HFF-Myc (cell line): ENCODE data around the gene SAPCD1.

ENCODE experiments used
- DNase-seq: peaks from one replicate; pipeline ENCODE4 v3.0.0-alpha.2; 2011; ENCODE audit warnings: low read depth; ENCODE audit errors: extremely low read depth
- H3K4me3 ChIP-seq: replicated peaks from 2 replicates; pipeline ENCODE4 v1.5.1; 2011; ENCODE audit warnings: low read depth, mild to moderate bottlenecking, control low read depth, low read length
- TF ChIP-seq, protein P1 (sequence below): IDR thresholded peaks from 2 replicates; pipeline ENCODE4 v1.5.1; 2012; ENCODE audit warnings: mild to moderate bottlenecking, low read depth, low read length, control low read depth; ENCODE audit errors: missing control alignments

SAPCD1 gene

DNA sequence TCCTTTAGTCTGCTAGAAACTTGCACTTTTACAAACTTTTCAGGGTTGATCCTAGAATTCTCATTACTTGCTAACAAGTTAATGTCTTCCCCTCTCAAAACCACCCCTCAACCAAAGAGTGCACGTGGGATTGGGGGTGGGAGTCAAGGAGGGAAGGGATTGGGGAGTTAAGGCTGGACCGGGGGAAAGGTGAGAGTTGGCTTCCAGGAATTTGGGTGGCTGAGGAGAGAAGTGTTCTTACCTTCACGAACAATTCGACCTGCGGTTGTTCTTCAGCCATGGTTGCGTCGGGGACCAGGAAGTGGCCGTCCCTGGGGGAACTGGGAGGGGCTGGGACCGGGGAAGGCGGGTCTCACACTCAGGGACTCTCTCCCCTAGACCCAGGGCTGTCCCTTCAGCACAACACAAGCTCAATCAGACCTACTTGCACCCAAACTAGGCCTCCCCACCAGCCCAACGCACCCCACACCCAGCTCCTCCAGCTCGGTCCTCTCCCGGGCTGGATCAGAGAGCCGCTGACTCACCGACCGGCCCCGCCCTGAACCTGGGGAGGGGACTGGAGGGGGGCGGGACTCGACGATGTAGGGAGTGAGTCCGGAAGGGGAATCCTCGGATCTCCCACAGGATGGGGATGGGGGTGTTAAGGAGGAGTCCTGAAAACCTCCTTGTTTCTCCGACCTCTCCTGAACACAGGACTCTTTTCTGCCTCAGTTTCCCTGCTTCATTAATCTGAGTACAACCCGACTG is 26.3 kb upstream of the SAPCD1 start, which contains the start of gene CLIC1:
TSS of gene CLIC1 (minus strand) at position 510 of the 747 bp plus-strand sequence. CDS start at position 280, 230 bp downstream.
- peak within 1 kb of the TSS; percentile 97 for H3K4me3 ChIP-seq
- DNase-seq, result no peak
- TF ChIP-seq, protein P1, sequence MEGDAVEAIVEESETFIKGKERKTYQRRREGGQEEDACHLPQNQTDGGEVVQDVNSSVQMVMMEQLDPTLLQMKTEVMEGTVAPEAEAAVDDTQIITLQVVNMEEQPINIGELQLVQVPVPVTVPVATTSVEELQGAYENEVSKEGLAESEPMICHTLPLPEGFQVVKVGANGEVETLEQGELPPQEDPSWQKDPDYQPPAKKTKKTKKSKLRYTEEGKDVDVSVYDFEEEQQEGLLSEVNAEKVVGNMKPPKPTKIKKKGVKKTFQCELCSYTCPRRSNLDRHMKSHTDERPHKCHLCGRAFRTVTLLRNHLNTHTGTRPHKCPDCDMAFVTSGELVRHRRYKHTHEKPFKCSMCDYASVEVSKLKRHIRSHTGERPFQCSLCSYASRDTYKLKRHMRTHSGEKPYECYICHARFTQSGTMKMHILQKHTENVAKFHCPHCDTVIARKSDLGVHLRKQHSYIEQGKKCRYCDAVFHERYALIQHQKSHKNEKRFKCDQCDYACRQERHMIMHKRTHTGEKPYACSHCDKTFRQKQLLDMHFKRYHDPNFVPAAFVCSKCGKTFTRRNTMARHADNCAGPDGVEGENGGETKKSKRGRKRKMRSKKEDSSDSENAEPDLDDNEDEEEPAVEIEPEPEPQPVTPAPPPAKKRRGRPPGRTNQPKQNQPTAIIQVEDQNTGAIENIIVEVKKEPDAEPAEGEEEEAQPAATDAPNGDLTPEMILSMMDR, result no peak

DNA sequence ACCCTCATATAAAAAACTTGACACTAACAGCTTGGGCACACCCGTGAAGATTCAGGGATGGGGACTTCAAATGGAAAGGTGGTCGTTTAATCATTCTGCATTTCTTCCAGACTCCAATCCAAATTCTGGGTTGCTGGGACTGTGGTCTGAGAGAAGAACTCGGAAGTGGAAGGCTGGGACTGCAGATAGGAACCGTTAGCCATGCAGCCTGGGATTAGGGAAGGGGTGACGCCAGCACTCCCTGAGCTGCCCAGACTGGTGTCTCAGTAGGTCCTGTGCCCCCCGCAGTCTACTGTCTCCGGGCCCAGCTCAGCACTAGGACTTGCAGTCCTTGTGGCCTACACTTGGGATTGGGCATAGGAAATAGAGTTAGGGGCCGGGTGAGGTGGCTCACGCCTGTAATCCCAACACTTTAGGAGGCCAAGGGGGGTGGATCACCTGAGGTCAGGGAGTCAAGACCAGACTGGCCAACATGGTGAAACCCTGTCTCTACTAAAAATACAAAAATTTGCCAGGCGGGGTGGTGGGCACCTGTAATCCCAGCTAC is 25.6 kb upstream of the SAPCD1 start:
- H3K4me3 ChIP-seq, result peak overlapping the region; percentile 97
- no peak for DNase-seq
- TF ChIP-seq, protein P1, result no peak

DNA sequence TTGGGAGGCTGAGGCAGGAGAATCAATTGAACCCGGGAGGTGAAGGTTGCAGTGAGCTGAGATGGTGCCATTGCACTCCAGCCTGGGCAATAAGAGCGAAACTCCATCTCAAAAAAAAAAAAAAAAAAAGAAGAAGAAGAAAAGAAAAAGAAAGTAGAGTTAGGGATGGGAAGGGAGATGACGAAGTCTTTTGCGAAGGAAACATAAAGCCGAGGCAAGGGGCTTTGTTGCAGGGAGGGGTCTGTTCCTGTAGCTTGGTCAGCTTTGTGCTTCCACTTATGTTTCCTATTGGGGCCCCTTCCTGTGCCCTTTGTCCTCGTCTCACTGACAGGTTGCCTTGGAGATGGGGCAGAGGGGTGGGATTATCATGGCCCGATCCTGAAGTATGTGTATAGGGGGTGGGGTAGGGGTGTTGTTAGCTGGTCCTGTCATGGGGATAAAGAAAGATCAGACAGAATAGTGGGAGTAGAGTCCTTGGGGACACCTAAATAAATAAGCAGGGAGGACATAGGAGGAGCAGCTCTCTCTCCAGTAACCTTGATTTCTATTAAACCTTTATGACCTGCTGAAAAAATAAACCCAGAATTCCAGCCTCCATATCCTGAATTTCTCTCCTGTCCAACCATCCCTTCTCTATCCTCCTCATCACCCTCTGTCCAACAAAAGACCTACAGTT is 25.0 kb upstream of the SAPCD1 start:
- H3K4me3 ChIP-seq, result no peak overlapping the region
- TF ChIP-seq, protein P1, result no peak
- no peak for DNase-seq

DNA sequence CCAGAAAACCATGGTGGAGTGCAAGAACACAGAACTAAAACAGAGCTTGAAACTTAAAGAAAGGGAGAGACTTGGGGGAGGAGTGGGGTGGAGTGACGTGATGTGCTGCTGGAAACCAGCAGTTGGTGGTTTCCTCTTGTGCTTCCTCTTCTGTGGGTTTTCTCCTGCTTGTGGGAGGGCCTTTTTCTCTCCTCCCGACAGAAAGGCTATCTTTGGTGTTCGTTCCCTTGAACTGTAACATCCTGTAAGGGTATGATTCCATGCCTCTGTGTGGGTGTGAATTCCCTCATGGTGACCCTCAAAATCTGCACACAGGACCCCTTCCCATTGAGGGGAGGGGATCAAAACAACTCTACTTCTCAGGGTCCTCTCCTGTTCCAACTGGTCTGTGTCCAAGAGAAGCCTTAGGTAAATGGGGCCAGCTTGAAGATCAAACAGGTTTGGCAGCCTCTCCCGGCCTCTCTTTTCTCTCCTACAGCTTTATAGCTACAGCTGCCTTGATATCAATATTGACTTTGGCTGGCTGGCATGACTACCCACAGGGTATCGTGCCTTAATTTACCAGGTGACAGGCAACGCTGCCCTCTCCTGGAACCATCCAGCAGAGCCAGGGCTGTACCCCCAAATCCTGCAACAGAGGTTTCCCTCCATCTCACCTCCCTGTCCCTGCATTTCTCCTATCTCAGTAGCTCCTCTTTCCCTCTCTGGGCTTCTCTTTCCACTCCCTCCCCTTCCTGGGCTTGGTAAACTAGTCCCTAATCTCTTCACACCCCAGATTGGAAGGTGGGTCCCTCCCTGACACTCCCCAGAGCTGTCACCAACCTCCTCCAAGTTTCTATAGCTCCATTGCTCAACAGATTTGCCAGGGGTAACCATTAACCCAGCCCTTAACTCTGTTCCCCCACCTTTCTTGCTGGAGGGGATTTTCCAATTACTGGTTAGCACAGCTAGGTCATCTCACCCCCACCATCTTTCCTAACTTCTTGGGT is 24.2 kb upstream of the SAPCD1 start:
- peak; percentile 78 for DNase-seq
- TF ChIP-seq, protein P1, result peak; percentile 30
- H3K4me3 ChIP-seq, result peak overlapping the region; percentile 18

DNA sequence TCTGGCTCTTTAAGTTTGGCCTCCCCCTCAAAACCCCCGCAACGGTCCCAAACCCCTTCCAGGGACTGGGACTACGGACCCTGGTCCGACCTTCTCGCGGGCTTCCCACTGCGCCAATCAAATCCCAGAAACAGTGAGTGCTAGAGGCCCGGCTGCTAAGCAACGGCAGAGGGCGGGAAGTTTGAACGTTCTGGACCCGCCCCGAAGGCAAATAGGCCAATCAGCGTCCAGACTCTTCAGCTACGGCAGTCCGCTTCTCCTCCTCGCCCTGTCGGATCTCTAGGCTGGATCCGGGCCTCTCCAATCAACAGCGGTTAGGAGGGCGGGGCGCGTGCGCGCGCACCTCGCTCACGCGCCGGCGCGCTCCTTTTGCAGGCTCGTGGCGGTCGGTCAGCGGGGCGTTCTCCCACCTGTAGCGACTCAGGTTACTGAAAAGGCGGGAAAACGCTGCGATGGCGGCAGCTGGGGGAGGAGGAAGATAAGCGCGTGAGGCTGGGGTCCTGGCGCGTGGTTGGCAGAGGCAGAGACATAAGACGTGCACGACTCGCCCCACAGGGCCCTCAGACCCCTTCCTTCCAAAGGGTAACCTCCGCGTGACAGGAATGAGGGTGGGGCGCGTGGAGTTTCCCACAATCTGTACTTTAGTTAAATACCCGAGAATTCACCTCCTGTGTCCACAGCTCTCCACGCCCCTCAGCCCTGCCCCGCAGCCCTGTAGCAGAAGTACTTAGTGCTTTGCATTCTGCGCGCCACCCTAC is 22.6 kb upstream of the SAPCD1 start, which contains the start of gene MSH5:
TSS of gene MSH5 (plus strand) at position 367 of the 758 bp plus-strand sequence. CDS start 462 bp downstream, outside the sequence.
- TF ChIP-seq, protein P1, result no peak
- peak within 1 kb of the TSS; percentile 60 for H3K4me3 ChIP-seq
- peak; percentile 98 for DNase-seq
